Neural cell (in vitro differentiated cells): Measurements from ENCODE around the gene OR51E2. TPM values are rescaled to one million over a fixed set of nuclear protein-coding genes. Genes with fewer than 3 reads are reported as not detected.

Experiments used
- H2AFZ ChIP-seq: fragments of 200-600, 300-800 bp; sonication (generic), shearing (Covaris generic); 2 replicates; pipeline ENCODE4 v1.6.0; 2014; ENCODE audit warnings: low read depth, mild to moderate bottlenecking, antibody characterized with exemption, low read length, moderate library complexity
- H3F3A ChIP-seq: fragments of 200-600 bp; shearing (Covaris generic); 2 replicates; pipeline ENCODE4 v1.6.1; 2016; ENCODE audit warnings: mild to moderate bottlenecking, moderate library complexity, mixed read lengths, antibody characterized with exemption, low read length; ENCODE audit not compliant: insufficient read depth, poor library complexity, severe bottlenecking
- H3K27ac ChIP-seq: fragments of 200-600, 300-800 bp; sonication (generic), shearing (Covaris generic); 2 replicates; pipeline ENCODE4 v1.5.1; 2014; ENCODE audit warnings: mild to moderate bottlenecking, low read length, moderate library complexity
- H3K27me3 ChIP-seq: fragments of 300-800, 200-600 bp; sonication (generic), shearing (Covaris generic); 2 replicates; pipeline ENCODE4 v1.6.0; 2014; ENCODE audit warnings: mild to moderate bottlenecking, low read depth, low read length, moderate library complexity; ENCODE audit not compliant: insufficient read depth
- H3K36me3 ChIP-seq: fragments of 300-800, 200-600 bp; sonication (generic), shearing (Covaris generic); 2 replicates; pipeline ENCODE4 v1.5.1; 2014; ENCODE audit warnings: mild to moderate bottlenecking, antibody characterized with exemption, low read length, moderate library complexity; ENCODE audit not compliant: insufficient read depth
- H3K4me2 ChIP-seq: fragments of 300-800, 200-600 bp; sonication (generic), shearing (Covaris generic); 2 replicates; pipeline ENCODE4 v1.6.0; 2014; ENCODE audit warnings: mild to moderate bottlenecking, low read length
- H3K4me3 ChIP-seq: fragments of 300-800, 200-600 bp; sonication (generic), shearing (Covaris generic); 2 replicates; pipeline ENCODE4 v1.5.1; 2014; ENCODE audit warnings: mild to moderate bottlenecking, low read length, moderate library complexity
- H3K79me2 ChIP-seq: fragments of 200-600 bp; shearing (Covaris generic); replicated peaks from 2 replicates; pipeline ENCODE4 v1.6.0; 2014; ENCODE audit warnings: mild to moderate bottlenecking, low read length, moderate library complexity; ENCODE audit not compliant: insufficient read depth
- H3K9ac ChIP-seq: fragments of 300-800, 200-600 bp; sonication (generic), shearing (Covaris generic); 2 replicates; pipeline ENCODE4 v1.6.1; 2016; ENCODE audit warnings: mild to moderate bottlenecking, low read length, mixed read lengths
- H3K9me2 ChIP-seq: fragments of 200-600 bp; shearing (Covaris generic); 2 replicates; pipeline ENCODE4 v1.6.1; 2016; ENCODE audit warnings: mild to moderate bottlenecking, low read length, mixed read lengths; ENCODE audit not compliant: insufficient read depth
- H3K9me3 ChIP-seq: fragments of 200-600, 300-800 bp; sonication (generic), shearing (Covaris generic); 2 replicates; pipeline ENCODE4 v1.6.1; 2016; ENCODE audit warnings: mild to moderate bottlenecking, mixed run types, low read length, moderate library complexity, mixed read lengths
- H4K20me1 ChIP-seq: fragments of 200-600 bp; shearing (Covaris generic); 2 replicates; pipeline ENCODE4 v1.6.1; 2016; ENCODE audit warnings: mild to moderate bottlenecking, mixed run types; ENCODE audit not compliant: insufficient read depth
- EP300 ChIP-seq: fragments of 450-650 bp; conservative IDR thresholded peaks from 2 replicates; pipeline ENCODE4 v1.6.1; 2014; ENCODE audit warnings: antibody characterized with exemption, mild to moderate bottlenecking, moderate library complexity; ENCODE audit not compliant: poor library complexity, severe bottlenecking
- EZH2 ChIP-seq: fragments of 200-600, 300-800 bp; shearing (Covaris generic), sonication (generic); IDR thresholded peaks from 2 replicates; pipeline ENCODE4 v1.6.1; 2014; ENCODE audit warnings: antibody characterized with exemption, low read length, borderline replicate concordance, mild to moderate bottlenecking; ENCODE audit not compliant: insufficient read depth, poor library complexity, severe bottlenecking
- MXI1 ChIP-seq: fragments of 450-650 bp; conservative IDR thresholded peaks from 2 replicates; pipeline ENCODE4 v1.6.1; 2014; ENCODE audit warnings: antibody characterized with exemption, mild to moderate bottlenecking; ENCODE audit not compliant: poor library complexity, severe bottlenecking
- POLR2AphosphoS5 ChIP-seq: IDR thresholded peaks from 2 replicates; pipeline ENCODE4 v1.6.1; 2012
- RAD21 ChIP-seq: fragments of 450-650 bp; conservative IDR thresholded peaks from 2 replicates; pipeline ENCODE4 v1.6.1; 2014; ENCODE audit warnings: antibody characterized with exemption, mild to moderate bottlenecking, moderate library complexity
- SMC3 ChIP-seq: fragments of 450-650 bp; conservative IDR thresholded peaks from 2 replicates; pipeline ENCODE4 v1.6.1; 2014; ENCODE audit warnings: antibody characterized with exemption, mild to moderate bottlenecking, moderate library complexity; ENCODE audit not compliant: poor library complexity
- TAF1 ChIP-seq: IDR thresholded peaks from 2 replicates; pipeline ENCODE4 v1.6.1; 2012; ENCODE audit warnings: low read depth
- polyA plus RNA-seq: library from polyadenylated mRNA; depleted of rRNA; stranded (reverse); fragments of >200 nt; gene quantifications from 2 replicates; pipeline ENCODE4 v1.2.3, GENCODE V29; 2014
- TF ChIP-seq, protein P1 (sequence below): fragments of 450-650 bp; IDR thresholded peaks from 2 replicates; pipeline ENCODE4 v1.5.1; 2014; ENCODE audit warnings: antibody characterized with exemption, mild to moderate bottlenecking, moderate library complexity; ENCODE audit not compliant: poor library complexity, severe bottlenecking
- TF ChIP-seq, protein P2 (sequence below): IDR thresholded peaks from 2 replicates; pipeline ENCODE4 v1.6.1; 2012; ENCODE audit warnings: borderline replicate concordance

OR51E2 gene
- polyA plus RNA-seq, 1 donor from 2014 or later: not detected

DNA sequence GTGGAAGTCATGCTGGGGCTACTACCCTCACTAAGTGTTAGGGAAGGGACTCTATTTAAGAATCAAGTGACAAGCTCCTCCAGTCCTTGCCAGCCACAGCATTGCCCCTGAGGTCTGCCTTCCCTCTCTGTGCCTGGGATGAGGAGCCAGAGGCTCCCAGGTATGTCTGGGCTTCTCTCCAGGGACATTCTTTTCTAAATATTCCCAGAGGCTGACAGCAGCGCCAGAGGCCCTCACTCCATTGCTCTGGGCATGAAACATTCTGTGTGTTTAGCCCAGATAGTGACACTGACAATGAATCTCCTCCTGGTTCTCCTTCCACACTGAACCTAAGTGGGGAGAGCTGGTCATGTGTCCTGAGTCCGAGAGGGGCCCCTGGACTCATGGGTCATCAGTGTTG lies 51.7 kb downstream of the OR51E2 start:
- Histone ChIP-seq H3F3A (no peaks in the 10 kb centered on the region), H4K20me1 (no peaks in the 10 kb centered on the region), H3K4me3 (no peak overlapping the region), H2AFZ (no peak overlapping the region), H3K36me3 (no peaks in the 10 kb centered on the region), H3K9me2 (no peaks in the 10 kb centered on the region), H3K9ac (no peak overlapping the region), H3K9me3 (no peaks in the 10 kb centered on the region), H3K27ac (no peak overlapping the region), H3K27me3 (no peaks in the 10 kb centered on the region), H3K79me2 (no peaks in the 10 kb centered on the region), H3K4me2 (no peak overlapping the region)
- TF ChIP-seq, protein P1, sequence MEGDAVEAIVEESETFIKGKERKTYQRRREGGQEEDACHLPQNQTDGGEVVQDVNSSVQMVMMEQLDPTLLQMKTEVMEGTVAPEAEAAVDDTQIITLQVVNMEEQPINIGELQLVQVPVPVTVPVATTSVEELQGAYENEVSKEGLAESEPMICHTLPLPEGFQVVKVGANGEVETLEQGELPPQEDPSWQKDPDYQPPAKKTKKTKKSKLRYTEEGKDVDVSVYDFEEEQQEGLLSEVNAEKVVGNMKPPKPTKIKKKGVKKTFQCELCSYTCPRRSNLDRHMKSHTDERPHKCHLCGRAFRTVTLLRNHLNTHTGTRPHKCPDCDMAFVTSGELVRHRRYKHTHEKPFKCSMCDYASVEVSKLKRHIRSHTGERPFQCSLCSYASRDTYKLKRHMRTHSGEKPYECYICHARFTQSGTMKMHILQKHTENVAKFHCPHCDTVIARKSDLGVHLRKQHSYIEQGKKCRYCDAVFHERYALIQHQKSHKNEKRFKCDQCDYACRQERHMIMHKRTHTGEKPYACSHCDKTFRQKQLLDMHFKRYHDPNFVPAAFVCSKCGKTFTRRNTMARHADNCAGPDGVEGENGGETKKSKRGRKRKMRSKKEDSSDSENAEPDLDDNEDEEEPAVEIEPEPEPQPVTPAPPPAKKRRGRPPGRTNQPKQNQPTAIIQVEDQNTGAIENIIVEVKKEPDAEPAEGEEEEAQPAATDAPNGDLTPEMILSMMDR: no peak
- TF ChIP-seq RAD21 (no peak), POLR2AphosphoS5 (no peak), MXI1 (no peak), EZH2 (no peak), SMC3 (no peak), TAF1 (no peak)
- TF ChIP-seq, protein P2, sequence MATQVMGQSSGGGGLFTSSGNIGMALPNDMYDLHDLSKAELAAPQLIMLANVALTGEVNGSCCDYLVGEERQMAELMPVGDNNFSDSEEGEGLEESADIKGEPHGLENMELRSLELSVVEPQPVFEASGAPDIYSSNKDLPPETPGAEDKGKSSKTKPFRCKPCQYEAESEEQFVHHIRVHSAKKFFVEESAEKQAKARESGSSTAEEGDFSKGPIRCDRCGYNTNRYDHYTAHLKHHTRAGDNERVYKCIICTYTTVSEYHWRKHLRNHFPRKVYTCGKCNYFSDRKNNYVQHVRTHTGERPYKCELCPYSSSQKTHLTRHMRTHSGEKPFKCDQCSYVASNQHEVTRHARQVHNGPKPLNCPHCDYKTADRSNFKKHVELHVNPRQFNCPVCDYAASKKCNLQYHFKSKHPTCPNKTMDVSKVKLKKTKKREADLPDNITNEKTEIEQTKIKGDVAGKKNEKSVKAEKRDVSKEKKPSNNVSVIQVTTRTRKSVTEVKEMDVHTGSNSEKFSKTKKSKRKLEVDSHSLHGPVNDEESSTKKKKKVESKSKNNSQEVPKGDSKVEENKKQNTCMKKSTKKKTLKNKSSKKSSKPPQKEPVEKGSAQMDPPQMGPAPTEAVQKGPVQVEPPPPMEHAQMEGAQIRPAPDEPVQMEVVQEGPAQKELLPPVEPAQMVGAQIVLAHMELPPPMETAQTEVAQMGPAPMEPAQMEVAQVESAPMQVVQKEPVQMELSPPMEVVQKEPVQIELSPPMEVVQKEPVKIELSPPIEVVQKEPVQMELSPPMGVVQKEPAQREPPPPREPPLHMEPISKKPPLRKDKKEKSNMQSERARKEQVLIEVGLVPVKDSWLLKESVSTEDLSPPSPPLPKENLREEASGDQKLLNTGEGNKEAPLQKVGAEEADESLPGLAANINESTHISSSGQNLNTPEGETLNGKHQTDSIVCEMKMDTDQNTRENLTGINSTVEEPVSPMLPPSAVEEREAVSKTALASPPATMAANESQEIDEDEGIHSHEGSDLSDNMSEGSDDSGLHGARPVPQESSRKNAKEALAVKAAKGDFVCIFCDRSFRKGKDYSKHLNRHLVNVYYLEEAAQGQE: no peak

DNA sequence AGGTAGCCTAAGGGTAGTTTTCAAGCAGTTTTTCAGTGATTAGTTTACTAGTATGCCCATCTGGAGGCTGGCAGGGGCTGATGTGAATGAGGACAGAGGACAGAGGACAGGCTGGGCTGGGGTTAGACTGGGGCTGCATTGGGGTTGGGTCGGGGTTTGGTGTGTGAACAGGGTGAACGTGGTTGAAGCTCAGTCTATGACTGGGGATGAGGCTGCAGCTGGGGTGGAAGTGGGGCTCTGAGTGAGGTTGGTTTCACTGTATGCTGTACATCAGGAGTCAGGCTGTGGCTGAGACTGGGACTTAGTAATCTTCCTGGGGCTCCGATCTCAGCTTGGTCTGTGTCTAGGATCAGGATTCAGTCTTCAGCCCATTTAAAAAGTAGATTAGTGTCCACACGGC lies 53.4 kb downstream of the OR51E2 start:
- H4K20me1 ChIP-seq: no peaks in the 10 kb centered on the region
- H3K4me3 ChIP-seq: no peak overlapping the region
- no peaks in the 10 kb centered on the region for H3K27me3 ChIP-seq
- H3K79me2 ChIP-seq: no peaks in the 10 kb centered on the region
- no peaks in the 10 kb centered on the region for H3F3A ChIP-seq
- H3K9ac ChIP-seq: no peak overlapping the region
- no peak overlapping the region for H3K27ac ChIP-seq
- H2AFZ ChIP-seq: no peak overlapping the region
- TF ChIP-seq SMC3 (no peak), TAF1 (no peak), RAD21 (no peak), POLR2AphosphoS5 (no peak), EZH2 (no peak), MXI1 (no peak), EP300 (no peak)
- TF ChIP-seq, protein P1: no peak
- TF ChIP-seq, protein P2: no peak
- H3K36me3 ChIP-seq: no peaks in the 10 kb centered on the region
- H3K9me2 ChIP-seq: no peaks in the 10 kb centered on the region
- H3K9me3 ChIP-seq: no peaks in the 10 kb centered on the region
- no peak overlapping the region for H3K4me2 ChIP-seq
